OCI-LY3 (cell line): Measurements from ENCODE around the gene ACTA2.

Source experiments
- H2AFZ ChIP-seq: fragments of 200-600, 300-600 bp; shearing (Covaris generic); 2 replicates; pipeline ENCODE4 v1.6.0; 2014; ENCODE audit warnings: antibody characterized with exemption, low read depth, low read length
- H3K27ac ChIP-seq: fragments of 200-600, 300-600 bp; sonication (generic); 2 replicates; pipeline ENCODE4 v1.5.1; 2014; ENCODE audit warnings: mild to moderate bottlenecking, low read length, moderate library complexity, mixed read lengths
- H3K27me3 ChIP-seq: fragments of 200-600, 300-600 bp; sonication (generic); 2 replicates; pipeline ENCODE4 v1.6.1; 2014; ENCODE audit warnings: low read depth, low read length, mixed read lengths
- H3K36me3 ChIP-seq: fragments of 200-600, 300-600 bp; sonication (generic); replicated peaks from 2 replicates; pipeline ENCODE3; 2014; ENCODE audit warnings: low read depth, low read length, mixed read lengths
- H3K4me1 ChIP-seq: fragments of 300-600, 200-600 bp; sonication (generic); 2 replicates; pipeline ENCODE4 v1.6.1; 2014; ENCODE audit warnings: low read length, mixed read lengths
- H3K4me2 ChIP-seq: fragments of 200-600, 300-600 bp; sonication (generic); 2 replicates; pipeline ENCODE4 v1.6.1; 2014; ENCODE audit warnings: low read length, mixed read lengths
- H3K4me3 ChIP-seq: fragments of 300-600, 200-600 bp; sonication (generic); 2 replicates; pipeline ENCODE4 v1.5.1; 2014; ENCODE audit warnings: antibody characterized with exemption, mild to moderate bottlenecking, low read length, moderate library complexity
- H3K79me2 ChIP-seq: fragments of 300-600, 200-600 bp; shearing (Covaris generic); 2 replicates; pipeline ENCODE4 v1.6.1; 2014; ENCODE audit warnings: mild to moderate bottlenecking, low read length, mixed read lengths
- H3K9ac ChIP-seq: fragments of 300-600, 200-600 bp; shearing (Covaris generic); 2 replicates; pipeline ENCODE4 v1.6.0; 2014; ENCODE audit warnings: mild to moderate bottlenecking, low read length, moderate library complexity
- H3K9me3 ChIP-seq: fragments of 200-600, 300-600 bp; shearing (Covaris generic); 2 replicates; pipeline ENCODE4 v1.6.1; 2014; ENCODE audit warnings: low read length, mixed read lengths; ENCODE audit not compliant: insufficient read depth
- H4K20me1 ChIP-seq: fragments of 200-600, 300-600 bp; sonication (generic); 2 replicates; pipeline ENCODE4 v1.6.1; 2016; ENCODE audit warnings: low read length, mixed read lengths; ENCODE audit not compliant: insufficient read depth
- CTCF ChIP-seq: fragments of 200-600, 300-600 bp; sonication (generic); IDR thresholded peaks from 2 replicates; pipeline ENCODE4 v1.5.1; 2014; ENCODE audit warnings: antibody characterized with exemption, low read length, low read depth
- EZH2phosphoT487 ChIP-seq: fragments of 200-600 bp; shearing (Covaris generic); IDR thresholded peaks from 2 replicates; pipeline ENCODE4 v1.6.1; 2018; ENCODE audit warnings: antibody characterized with exemption, mixed run types, low read depth

The ACTA2 gene

DNA sequence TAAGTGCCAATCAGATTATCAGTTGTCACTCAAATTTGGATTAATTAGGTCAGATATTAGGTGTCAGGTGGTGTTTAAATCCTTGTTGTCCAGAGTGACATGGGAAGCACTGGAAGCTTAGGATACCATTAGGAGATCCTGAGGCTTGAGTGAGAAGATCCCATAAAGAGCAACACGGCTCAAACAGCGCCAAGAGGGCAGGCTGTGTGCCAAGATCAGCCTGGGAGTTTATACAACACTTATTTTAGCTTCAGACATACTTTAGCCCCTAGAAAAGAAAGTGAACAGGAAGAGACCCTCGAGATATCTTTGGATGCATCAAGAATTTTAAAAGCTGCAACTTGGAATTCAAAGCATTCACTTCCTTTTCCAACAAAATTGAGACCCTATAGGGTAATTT is 14.2 kb upstream of the ACTA2 start:
- Histone ChIP-seq H3K4me3 (no peak overlapping the region), H3K27me3 (no peaks in the 10 kb centered on the region), H3K9me3 (no peaks in the 10 kb centered on the region), H3K36me3 (no peaks in the 10 kb centered on the region), H3K4me2 (no peak overlapping the region), H3K79me2 (no peaks in the 10 kb centered on the region), H3K4me1 (no peaks in the 10 kb centered on the region), H2AFZ (no peak overlapping the region), H3K9ac (no peak overlapping the region), H3K27ac (no peak overlapping the region), H4K20me1 (no peaks in the 10 kb centered on the region)
- TF ChIP-seq CTCF: no peak
- no peak for TF ChIP-seq EZH2phosphoT487

DNA sequence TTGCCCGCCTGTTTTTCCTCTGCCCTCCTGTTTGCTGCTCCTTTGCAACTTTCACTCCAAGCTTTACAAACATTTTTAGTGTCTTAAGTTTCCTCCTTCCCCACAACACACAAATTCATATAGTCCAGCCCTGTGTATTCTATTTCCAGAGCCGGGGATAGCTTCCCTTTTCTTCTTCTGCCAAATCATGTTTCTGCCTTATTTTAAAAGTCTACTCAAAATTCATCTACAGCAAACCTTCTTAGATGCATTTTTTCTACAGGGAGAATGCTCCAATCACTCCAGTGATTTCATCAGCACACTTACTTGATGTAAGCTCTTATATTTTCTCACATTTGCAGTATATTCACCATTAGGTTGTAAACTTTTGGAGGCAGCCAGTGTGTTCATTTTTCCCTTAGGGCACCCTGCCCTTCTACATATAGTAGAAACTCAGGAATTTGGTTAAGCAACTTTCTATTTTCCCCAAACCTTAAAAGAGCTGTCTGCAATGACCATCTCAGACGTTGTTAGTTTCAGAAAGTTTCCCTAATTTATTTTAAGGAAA is 12.4 kb upstream of the ACTA2 start:
- H3K79me2 ChIP-seq: no peaks in the 10 kb centered on the region
- TF ChIP-seq CTCF (no peak), EZH2phosphoT487 (no peak)
- H3K9me3 ChIP-seq: no peaks in the 10 kb centered on the region
- no peak overlapping the region for H3K27ac ChIP-seq
- H3K4me1 ChIP-seq: no peaks in the 10 kb centered on the region
- no peak overlapping the region for H3K9ac ChIP-seq
- H3K27me3 ChIP-seq: no peaks in the 10 kb centered on the region
- H3K4me3 ChIP-seq: no peak overlapping the region
- no peaks in the 10 kb centered on the region for H4K20me1 ChIP-seq
- H3K4me2 ChIP-seq: no peak overlapping the region
- no peak overlapping the region for H2AFZ ChIP-seq
- H3K36me3 ChIP-seq: no peaks in the 10 kb centered on the region

- Histone ChIP-seq H3K4me2 (no peak overlapping the region), H3K27me3 (no peaks in the 10 kb centered on the region), H4K20me1 (no peaks in the 10 kb centered on the region), H3K4me3 (no peak overlapping the region), H2AFZ (no peak overlapping the region), H3K9ac (no peak overlapping the region), H3K79me2 (no peaks in the 10 kb centered on the region), H3K9me3 (no peaks in the 10 kb centered on the region), H3K27ac (no peak overlapping the region), H3K4me1 (no peaks in the 10 kb centered on the region), H3K36me3 (no peaks in the 10 kb centered on the region)
- no peak for TF ChIP-seq CTCF
- TF ChIP-seq EZH2phosphoT487: no peak
These were observed 11.8 kb upstream of the ACTA2 start for GRCh38 chr10:88964360-88964759.

GRCh38 chr10:88963318-88963717 is 10.7 kb upstream of the ACTA2 start:
- Histone ChIP-seq H3K4me3 (no peak overlapping the region), H2AFZ (no peak overlapping the region), H3K4me1 (no peaks in the 10 kb centered on the region), H3K9me3 (no peaks in the 10 kb centered on the region), H3K36me3 (no peaks in the 10 kb centered on the region), H4K20me1 (no peaks in the 10 kb centered on the region), H3K27ac (no peak overlapping the region), H3K9ac (no peak overlapping the region), H3K4me2 (no peak overlapping the region), H3K79me2 (no peaks in the 10 kb centered on the region), H3K27me3 (no peaks in the 10 kb centered on the region)
- TF ChIP-seq EZH2phosphoT487: no peak
- no peak for TF ChIP-seq CTCF
